ENCODE results near the gene PLA2G2C.

GRCh38 chr1:20124456-20125057, 61.8 kb downstream of the PLA2G2C start:
- TF ChIP-seq POLR2A (IDR thresholded peaks at IDR 0.05; ENCODE audit: low read length) (no peak), GATA1 (IDR thresholded peaks at IDR 0.05; ENCODE audit: low read depth, low read length) (no peak)
